HFFc6 (cell line): ENCODE data around the gene NEGR1. TPM values are rescaled to one million over a fixed set of nuclear protein-coding genes. Genes with fewer than 3 reads are reported as not detected.

Experiments
- DNase-seq: peaks from one replicate; pipeline ENCODE4 v3.0.0-alpha.2; 2018
- H3K27ac Mint-ChIP-seq: 2 replicates; pipeline ENCODE4 v1.8.0; 2020; ENCODE audit warnings: mild to moderate bottlenecking, mixed read lengths
- H3K27me3 Mint-ChIP-seq: 2 replicates; pipeline ENCODE4 v1.8.0; 2021; ENCODE audit warnings: mild to moderate bottlenecking, moderate library complexity, mixed read lengths; ENCODE audit not compliant: insufficient read depth
- H3K36me3 Mint-ChIP-seq: 2 replicates; pipeline ENCODE4 v1.8.0; 2021; ENCODE audit warnings: low read depth, mixed read lengths
- H3K4me1 Mint-ChIP-seq: 2 replicates; pipeline ENCODE4 v1.8.0; 2020; ENCODE audit warnings: low read depth, mixed read lengths
- H3K4me3 Mint-ChIP-seq: 2 replicates; pipeline ENCODE4 v1.8.0; 2020; ENCODE audit warnings: mild to moderate bottlenecking, moderate library complexity, mixed read lengths
- H3K9me3 Mint-ChIP-seq: 2 replicates; pipeline ENCODE4 v1.8.0; 2020; ENCODE audit warnings: mild to moderate bottlenecking, mixed read lengths
- CTCF ChIP-seq: fragments of 200-600 bp; sonication (generic); IDR thresholded peaks from 2 replicates; pipeline ENCODE4 v1.5.0; 2021; ENCODE audit warnings: antibody characterized with exemption, mild to moderate bottlenecking
- total RNA-seq, 6 experiments: library from RNA; stranded (reverse); fragmentation: NEBNext Ultra II Directional; extraction: Animal tissue kit (Norgen Biotek cat#: 25700); gene quantifications; 2 replicates in 1 of 6; 3 replicates in 5 of 6; pipeline ENCODE4 v1.2.3, GENCODE V29; 2021

Gene NEGR1
- total RNA-seq, 6 experiments from 2014 or later = 52.8 to 67.6 (median 64.6) TPM

- no peaks in the 10 kb centered on the region for H3K27me3 Mint-ChIP-seq
- no peak for TF ChIP-seq CTCF
- no peak for DNase-seq
Measured at GRCh38 chr1:72066431-72066830, 215.9 kb downstream of the NEGR1 start.

GRCh38 chr1:72064196-72065075, 217.9 kb downstream of the NEGR1 start:
- Mint-ChIP-seq H3K27me3 (no peaks in the 10 kb centered on the region), H3K4me1 (peaks cover 19% of the 10 kb centered on the region), H3K36me3 (peaks cover 1% of the 10 kb centered on the region; the same call in 1 of the 2 replicates), H3K27ac (no peak overlapping the region), H3K9me3 (no peaks in the 10 kb centered on the region), H3K4me3 (no peak overlapping the region)
- TF ChIP-seq CTCF = no peak
- DNase-seq = no peak

More at GRCh38 chr1:72066431-72066830, 215.9 kb downstream of the NEGR1 start:
- Mint-ChIP-seq H3K4me3 (no peak overlapping the region), H3K9me3 (no peaks in the 10 kb centered on the region), H3K36me3 (peaks cover 4% of the 10 kb centered on the region; the same call in 1 of the 2 replicates), H3K4me1 (peaks cover 19% of the 10 kb centered on the region), H3K27ac (no peak overlapping the region)

- no peak overlapping the region for H3K4me3 Mint-ChIP-seq
- no peak overlapping the region for H3K27ac Mint-ChIP-seq
- H3K4me1 Mint-ChIP-seq = peaks cover 19% of the 10 kb centered on the region
- H3K36me3 Mint-ChIP-seq = no peaks in the 10 kb centered on the region
- no peaks in the 10 kb centered on the region for H3K27me3 Mint-ChIP-seq
- no peaks in the 10 kb centered on the region for H3K9me3 Mint-ChIP-seq
- DNase-seq = no peak
- TF ChIP-seq CTCF = no peak
Measured at GRCh38 chr1:72063364-72064044, 218.8 kb downstream of the NEGR1 start.

GRCh38 chr1:72062584-72062983, 219.8 kb downstream of the NEGR1 start:
- TF ChIP-seq CTCF = no peak
- Mint-ChIP-seq H3K36me3 (no peaks in the 10 kb centered on the region), H3K4me1 (peaks cover 19% of the 10 kb centered on the region), H3K4me3 (no peak overlapping the region), H3K27me3 (no peaks in the 10 kb centered on the region), H3K9me3 (no peaks in the 10 kb centered on the region), H3K27ac (no peak overlapping the region)
- DNase-seq = no peak

GRCh38 chr1:72060466-72061245, 221.7 kb downstream of the NEGR1 start:
- Mint-ChIP-seq H3K27me3 (no peaks in the 10 kb centered on the region), H3K36me3 (no peaks in the 10 kb centered on the region), H3K9me3 (no peaks in the 10 kb centered on the region), H3K27ac (no peak overlapping the region), H3K4me3 (no peak overlapping the region), H3K4me1 (peaks cover 12% of the 10 kb centered on the region)
- DNase-seq = no peak
- no peak for TF ChIP-seq CTCF
